GM18499 (cell line): ENCODE results near the gene KIF26A.

ENCODE experiments used
- ATAC-seq: cut with Tn5 transposase; IDR thresholded peaks from one replicate; pipeline ENCODE4 v1.9.1; 2021; ENCODE audit warnings: moderate number of reproducible peaks; ENCODE audit not compliant: insufficient read depth, unreplicated experiment

The KIF26A gene

GRCh38 chr14:104138098-104138717 is at the start of gene KIF26A:
KIF26A (plus strand) TSS chr14:104138587; CDS start chr14:104138723, 136 bp downstream.
- no peak for ATAC-seq

GRCh38 chr14:104090071-104090748 is 48.2 kb upstream of the KIF26A start:
- ATAC-seq = no peak

GRCh38 chr14:104091061-104091926 is 47.1 kb upstream of the KIF26A start:
- no peak for ATAC-seq

GRCh38 chr14:104091927-104092771 is 46.2 kb upstream of the KIF26A start:
- no peak for ATAC-seq

DNA sequence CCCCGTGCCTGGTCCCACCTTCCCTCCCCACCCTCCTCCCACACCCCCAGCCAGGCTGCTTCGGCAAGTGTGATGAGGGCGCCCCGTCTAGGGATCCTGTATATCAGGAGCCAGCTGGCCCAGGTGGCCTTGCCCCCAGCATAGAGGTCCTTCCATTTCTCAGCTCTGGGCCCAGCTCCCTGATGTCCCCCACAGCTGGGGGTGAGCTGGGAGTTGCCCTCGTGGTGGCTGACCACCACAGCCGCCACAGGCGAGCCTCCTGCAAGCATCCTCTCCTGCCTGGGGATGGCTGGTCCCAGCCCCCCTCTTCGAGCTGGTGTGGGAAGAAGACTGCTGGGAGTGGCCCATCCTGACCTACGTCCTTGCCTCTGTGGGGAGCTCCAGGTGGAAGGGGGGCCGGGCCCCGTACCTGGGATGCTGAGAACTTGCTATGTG is 45.4 kb upstream of the KIF26A start:
- ATAC-seq = no peak

GRCh38 chr14:104093366-104094055 is 44.9 kb upstream of the KIF26A start:
- ATAC-seq = no peak

DNA sequence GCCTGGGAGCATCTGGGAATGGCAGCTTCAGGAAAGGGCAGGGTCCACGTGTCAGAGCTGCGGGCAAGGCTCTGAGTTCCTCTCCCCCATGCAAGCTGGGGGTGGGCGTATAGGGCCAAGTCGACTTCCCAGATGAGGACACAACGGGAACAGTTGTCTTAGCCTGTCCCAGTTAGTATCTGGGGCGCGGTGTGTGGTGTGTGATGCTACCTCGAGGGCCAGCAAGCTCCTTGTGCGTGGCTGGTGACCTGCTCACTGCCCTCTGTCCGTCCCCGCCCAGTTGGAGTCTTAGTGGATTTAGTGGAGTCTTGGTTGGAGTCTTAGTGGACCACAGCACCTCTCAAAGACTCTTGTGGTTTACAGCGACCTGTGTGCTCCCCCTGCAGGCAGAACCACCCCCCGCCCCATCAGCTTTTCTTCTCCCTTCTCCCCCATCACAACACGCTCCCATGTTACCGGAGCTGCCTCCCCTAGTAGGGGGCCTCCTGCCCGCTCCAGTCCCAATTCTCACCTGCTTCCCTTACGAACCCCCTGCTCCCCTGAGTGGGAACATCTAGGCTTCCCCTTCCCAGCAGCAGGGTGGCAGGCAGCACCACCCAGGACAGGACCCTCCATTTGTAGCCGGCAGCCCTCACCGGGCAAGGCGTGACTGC is 44.2 kb upstream of the KIF26A start:
- no peak for ATAC-seq

- ATAC-seq = no peak
Measured at GRCh38 chr14:104094709-104095425, 43.5 kb upstream of the KIF26A start.

DNA sequence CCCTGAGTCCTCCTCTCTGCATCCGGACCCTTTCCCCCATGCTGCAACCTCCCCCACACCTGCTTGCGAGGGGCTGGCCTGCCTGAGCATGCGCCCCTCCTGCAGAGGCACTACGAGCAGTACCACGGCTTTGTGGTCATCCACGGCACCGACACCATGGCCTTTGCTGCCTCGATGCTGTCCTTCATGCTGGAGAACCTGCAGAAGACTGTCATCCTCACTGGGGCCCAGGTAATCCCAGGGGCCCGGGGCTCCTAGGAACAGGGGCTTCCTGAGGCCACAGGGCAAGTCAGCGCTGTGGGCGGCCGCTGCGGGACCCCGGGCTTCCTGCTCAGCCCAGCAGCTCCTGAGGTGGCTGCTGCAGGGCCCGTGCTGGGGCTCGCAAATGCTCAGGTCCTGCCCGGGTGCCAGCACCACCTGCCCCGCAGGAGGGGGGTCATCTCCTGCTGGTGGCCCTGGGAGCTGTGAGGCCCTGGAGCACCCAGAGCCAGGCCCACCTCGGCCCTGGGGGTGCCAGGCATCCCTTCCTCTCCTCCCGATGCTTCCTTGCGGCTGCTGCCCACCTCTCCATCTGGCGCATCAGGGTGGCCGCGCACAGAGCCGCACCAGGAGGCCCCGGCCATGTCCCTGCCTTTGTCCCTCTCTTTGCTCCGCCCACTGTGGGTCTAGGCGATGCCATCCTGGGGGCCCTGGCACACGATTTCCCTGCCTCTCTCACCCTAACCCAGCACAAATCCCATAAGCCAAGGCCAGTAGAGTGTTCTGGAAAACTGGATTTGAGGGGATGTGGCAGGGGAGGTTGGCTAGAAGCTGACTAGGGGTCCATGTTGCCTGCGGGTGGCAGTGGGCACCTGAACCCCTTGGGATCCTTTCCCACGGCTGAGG is 42.7 kb upstream of the KIF26A start:
- no peak for ATAC-seq

GRCh38 chr14:104096318-104096717 is 42.1 kb upstream of the KIF26A start:
- ATAC-seq = no peak

DNA sequence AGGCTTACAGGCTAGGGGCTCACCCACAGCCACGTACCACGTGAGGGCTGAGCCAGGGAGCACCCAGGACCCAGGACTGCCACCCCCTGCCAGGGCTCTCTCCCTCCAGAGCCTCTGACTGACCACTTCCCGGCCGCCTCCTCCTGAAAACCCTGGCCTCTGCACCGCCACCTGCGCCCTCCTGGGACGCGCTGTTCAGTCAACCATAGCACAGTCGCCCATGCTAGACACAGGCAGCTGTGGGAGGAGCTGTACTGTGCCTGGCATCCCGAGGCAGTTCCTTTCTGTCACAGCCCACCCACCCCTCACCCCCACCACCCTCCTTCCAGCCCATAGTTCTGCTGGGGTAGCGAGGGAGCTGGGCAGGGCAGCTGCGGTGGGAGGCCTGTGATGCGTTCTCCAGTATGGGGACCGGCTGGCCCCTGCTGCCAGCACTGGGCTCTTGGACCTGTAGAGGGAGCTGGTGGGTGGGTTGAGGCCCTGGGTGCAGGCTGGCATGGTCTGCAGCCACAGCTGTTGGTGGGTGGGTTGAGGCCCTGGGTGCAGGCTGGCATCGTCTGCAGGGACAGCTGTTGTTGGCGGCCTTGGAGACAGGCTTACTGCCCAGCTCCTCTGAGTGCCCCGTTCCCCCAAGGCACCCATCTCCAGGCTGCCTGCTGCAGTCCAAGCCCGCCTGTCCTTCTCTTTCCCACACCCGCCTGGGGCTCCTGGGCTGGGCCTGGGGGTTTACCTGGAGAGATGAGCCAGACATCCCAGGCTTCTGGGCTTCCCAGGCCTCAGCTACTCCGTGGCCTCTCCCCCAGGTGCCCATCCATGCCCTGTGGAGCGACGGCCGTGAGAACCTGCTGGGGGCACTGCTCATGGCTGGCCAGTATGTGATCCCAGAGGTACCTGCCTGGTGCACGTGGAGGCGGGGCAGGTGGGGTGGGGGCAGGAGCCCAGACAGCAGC is 41.4 kb upstream of the KIF26A start:
- ATAC-seq = no peak

GRCh38 chr14:104098272-104099095 is 39.9 kb upstream of the KIF26A start:
- no peak for ATAC-seq

- no peak for ATAC-seq
Measured at GRCh38 chr14:104099096-104100041, 39.0 kb upstream of the KIF26A start.
